ENCODE measurements around the gene RUBCNL.

GRCh38 chr13:46382224-46382623 is 4.8 kb downstream of the RUBCNL start:
- TF ChIP-seq EZH2phosphoT487 (IDR thresholded peaks at IDR 0.05; ENCODE audit: borderline replicate concordance, low read depth, low read length) = no peak
- TF ChIP-seq CTCF (conservative IDR thresholded peaks at IDR 0.05; ENCODE audit: low read length) = no peak
